Hepatocyte (in vitro differentiated cells): ENCODE measurements around the gene RSPRY1. TPM values are rescaled to one million over a fixed set of nuclear protein-coding genes. Genes with fewer than 3 reads are reported as not detected.

Experiments used
- DNase-seq: peaks from one replicate; pipeline ENCODE4 v3.0.0-alpha.2; 2016; ENCODE audit warnings: low spot score
- H2AFZ ChIP-seq: fragments of 200-600 bp; sonication (generic); 2 replicates; pipeline ENCODE4 v1.6.0; 2016; ENCODE audit warnings: antibody characterized with exemption, mild to moderate bottlenecking
- H3K27ac ChIP-seq: fragments of 200-600 bp; sonication (generic); 2 replicates; pipeline ENCODE4 v1.5.1; 2016; ENCODE audit warnings: mild to moderate bottlenecking
- H3K27me3 ChIP-seq: fragments of 200-600 bp; sonication (generic); 2 replicates; pipeline ENCODE4 v1.6.1; 2016
- H3K36me3 ChIP-seq: fragments of 200-600 bp; sonication (generic); replicated peaks from 2 replicates; pipeline ENCODE4 v1.5.1; 2016; ENCODE audit warnings: low read depth; ENCODE audit not compliant: insufficient read depth
- H3K4me1 ChIP-seq: fragments of 200-600 bp; sonication (generic); 2 replicates; pipeline ENCODE4 v1.5.1; 2016; ENCODE audit warnings: mild to moderate bottlenecking, moderate library complexity; ENCODE audit not compliant: insufficient read depth
- H3K4me2 ChIP-seq: fragments of 200-600 bp; sonication (generic); 2 replicates; pipeline ENCODE4 v1.6.0; 2016
- H3K4me3 ChIP-seq: fragments of 200-600 bp; sonication (generic); 2 replicates; pipeline ENCODE4 v1.5.1; 2016; ENCODE audit warnings: mild to moderate bottlenecking
- H3K79me2 ChIP-seq: fragments of 200-600 bp; sonication (generic); 2 replicates; pipeline ENCODE4 v1.6.0; 2017; ENCODE audit warnings: mild to moderate bottlenecking
- H3K9me2 ChIP-seq: fragments of 200-600 bp; sonication (generic); replicated peaks from 2 replicates; pipeline ENCODE4 v1.6.0; 2017; ENCODE audit warnings: mild to moderate bottlenecking; ENCODE audit not compliant: insufficient read depth
- H3K9me3 ChIP-seq: fragments of 200-600 bp; sonication (generic); 2 replicates; pipeline ENCODE4 v1.5.1; 2016; ENCODE audit warnings: low read depth, mild to moderate bottlenecking
- H4K20me1 ChIP-seq: fragments of 200-600 bp; sonication (generic); 2 replicates; pipeline ENCODE4 v1.6.0; 2016; ENCODE audit warnings: mild to moderate bottlenecking; ENCODE audit not compliant: insufficient read depth, poor library complexity, severe bottlenecking
- EZH2 ChIP-seq: fragments of 200-600 bp; sonication (generic); IDR thresholded peaks from 2 replicates; pipeline ENCODE4 v1.6.1; 2016; ENCODE audit warnings: antibody characterized with exemption, mild to moderate bottlenecking, borderline replicate concordance
- EZH2phosphoT487 ChIP-seq: fragments of 200-600 bp; sonication (generic); IDR thresholded peaks from one replicate; pipeline ENCODE4 v1.6.1; 2018; ENCODE audit warnings: antibody characterized with exemption, mild to moderate bottlenecking, low read depth, moderate library complexity; ENCODE audit not compliant: unreplicated experiment, severe bottlenecking
- WGBS: methylation state at CpG from one replicate; pipeline ENCODE4 v1.1.6; 2016; ENCODE audit warnings: low lambda C conversion rate; ENCODE audit errors: missing lambda C conversion rate; 5-methylcytosine and 5-hydroxymethylcytosine counted together
- polyA plus RNA-seq: library from polyadenylated mRNA; unstranded; fragments of >200 nt; fragmentation: Nextera tagmentation; extraction: Ambion mirVana; gene quantifications from 2 replicates; pipeline ENCODE4 v1.2.1, GENCODE V29; 2016
- total RNA-seq: library from RNA; depleted of rRNA; stranded (reverse); fragments of >200 nt; gene quantifications from 2 replicates; pipeline ENCODE4 v1.2.3, GENCODE V29; 2014
- TF ChIP-seq, protein P1 (sequence below): fragments of 200-600 bp; sonication (generic); IDR thresholded peaks from 2 replicates; pipeline ENCODE4 v1.5.1; 2016; ENCODE audit warnings: antibody characterized with exemption, mild to moderate bottlenecking; ENCODE audit not compliant: poor library complexity

Gene RSPRY1
- total and polyA plus RNA-seq, 2 experiments from 2014 or later: 42.3 to 57.5 TPM

DNA sequence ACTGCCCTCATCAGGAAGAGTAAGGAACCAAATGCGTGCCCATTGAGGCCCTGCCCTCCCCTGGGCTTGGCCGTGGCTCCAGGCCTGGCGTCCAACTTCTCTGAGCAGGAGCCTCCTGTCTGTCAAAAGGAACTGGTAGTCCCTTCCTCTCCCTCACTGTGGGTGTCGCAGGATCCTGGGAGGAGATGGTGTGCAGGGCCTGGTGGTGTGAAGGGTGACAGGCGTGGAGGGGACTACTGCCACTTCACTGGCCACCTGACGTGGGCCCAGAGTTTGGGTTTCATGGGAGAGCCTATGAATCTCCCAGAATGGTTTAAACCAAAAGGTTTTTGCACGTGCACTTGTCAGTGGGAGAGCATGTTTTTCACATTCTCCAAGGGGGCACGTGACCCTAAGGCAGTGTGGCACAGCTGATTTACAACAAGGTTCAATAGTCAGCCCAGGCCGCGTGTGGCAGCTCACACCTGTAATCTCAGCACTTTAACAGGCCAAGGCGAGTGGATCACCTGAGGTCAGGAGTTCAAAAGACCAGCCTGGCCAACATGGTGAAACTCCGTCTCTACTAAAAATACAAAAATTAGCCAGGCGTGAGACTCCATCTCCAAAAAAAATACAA is 71.4 kb downstream of the RSPRY1 start:
- Histone ChIP-seq H3K4me1 (peaks cover 8% of the 10 kb centered on the region), H3K27ac (no peak overlapping the region), H3K9me2 (no peaks in the 10 kb centered on the region), H3K4me2 (no peak overlapping the region), H3K79me2 (no peaks in the 10 kb centered on the region), H4K20me1 (no peaks in the 10 kb centered on the region), H3K9me3 (no peaks in the 10 kb centered on the region), H3K4me3 (no peak overlapping the region), H2AFZ (no peak overlapping the region), H3K36me3 (no peaks in the 10 kb centered on the region), H3K27me3 (no peaks in the 10 kb centered on the region)
- WGBS: 91% methylated on average over 13 of the region's 13 CpGs
- no peak for DNase-seq
- TF ChIP-seq EZH2 (no peak), EZH2phosphoT487 (no peak)
- TF ChIP-seq, protein P1, sequence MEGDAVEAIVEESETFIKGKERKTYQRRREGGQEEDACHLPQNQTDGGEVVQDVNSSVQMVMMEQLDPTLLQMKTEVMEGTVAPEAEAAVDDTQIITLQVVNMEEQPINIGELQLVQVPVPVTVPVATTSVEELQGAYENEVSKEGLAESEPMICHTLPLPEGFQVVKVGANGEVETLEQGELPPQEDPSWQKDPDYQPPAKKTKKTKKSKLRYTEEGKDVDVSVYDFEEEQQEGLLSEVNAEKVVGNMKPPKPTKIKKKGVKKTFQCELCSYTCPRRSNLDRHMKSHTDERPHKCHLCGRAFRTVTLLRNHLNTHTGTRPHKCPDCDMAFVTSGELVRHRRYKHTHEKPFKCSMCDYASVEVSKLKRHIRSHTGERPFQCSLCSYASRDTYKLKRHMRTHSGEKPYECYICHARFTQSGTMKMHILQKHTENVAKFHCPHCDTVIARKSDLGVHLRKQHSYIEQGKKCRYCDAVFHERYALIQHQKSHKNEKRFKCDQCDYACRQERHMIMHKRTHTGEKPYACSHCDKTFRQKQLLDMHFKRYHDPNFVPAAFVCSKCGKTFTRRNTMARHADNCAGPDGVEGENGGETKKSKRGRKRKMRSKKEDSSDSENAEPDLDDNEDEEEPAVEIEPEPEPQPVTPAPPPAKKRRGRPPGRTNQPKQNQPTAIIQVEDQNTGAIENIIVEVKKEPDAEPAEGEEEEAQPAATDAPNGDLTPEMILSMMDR: no peak

DNA sequence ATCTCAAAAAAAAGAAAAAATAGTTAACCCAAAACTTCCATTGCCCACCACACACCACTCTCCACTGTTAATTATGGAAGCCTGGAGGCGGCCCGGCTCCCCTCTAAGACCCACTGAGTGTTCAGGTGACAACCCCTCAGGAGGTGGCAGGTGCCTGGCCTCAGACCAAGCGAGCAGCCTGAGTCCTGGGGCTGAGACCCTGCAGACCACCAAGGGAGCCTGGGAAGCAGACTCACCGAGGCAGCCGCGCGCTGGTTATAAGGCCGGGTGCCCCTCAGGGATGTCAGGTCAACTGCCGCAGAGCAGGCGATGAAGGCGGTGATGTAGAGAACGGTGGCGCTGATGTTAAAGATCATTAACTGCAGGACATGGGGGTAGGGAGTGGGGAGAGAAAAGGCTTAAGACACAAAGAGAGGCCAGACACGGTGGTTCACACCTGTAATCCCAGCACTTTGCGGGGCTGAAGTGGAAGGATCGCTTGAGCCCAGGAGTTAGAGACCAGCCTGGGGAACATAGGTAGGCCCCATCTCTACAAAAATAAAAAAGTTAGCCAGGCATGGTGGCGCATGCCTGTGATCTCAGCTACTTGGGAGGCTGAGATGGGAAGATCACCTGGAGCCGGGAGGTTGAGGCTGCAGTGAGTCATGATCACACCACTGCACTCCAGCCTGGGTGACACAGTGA is 72.2 kb downstream of the RSPRY1 start:
- DNase-seq: no peak
- TF ChIP-seq, protein P1: no peak
- TF ChIP-seq EZH2 (no peak), EZH2phosphoT487 (no peak)
- H3K9me2 ChIP-seq: no peaks in the 10 kb centered on the region
- H3K36me3 ChIP-seq: no peaks in the 10 kb centered on the region
- H3K4me1 ChIP-seq: peaks cover 8% of the 10 kb centered on the region
- no peaks in the 10 kb centered on the region for H3K9me3 ChIP-seq
- H3K4me2 ChIP-seq: no peak overlapping the region
- no peaks in the 10 kb centered on the region for H3K27me3 ChIP-seq
- 94% methylated on average over 18 of the region's 18 CpGs for WGBS
- no peaks in the 10 kb centered on the region for H4K20me1 ChIP-seq
- H3K79me2 ChIP-seq: no peaks in the 10 kb centered on the region
- no peak overlapping the region for H3K4me3 ChIP-seq
- no peak overlapping the region for H2AFZ ChIP-seq
- H3K27ac ChIP-seq: no peak overlapping the region

- no peaks in the 10 kb centered on the region for H3K36me3 ChIP-seq
- H3K27ac ChIP-seq: no peak overlapping the region
- no peak overlapping the region for H2AFZ ChIP-seq
- no peak for DNase-seq
- no peaks in the 10 kb centered on the region for H3K27me3 ChIP-seq
- no peak overlapping the region for H3K4me3 ChIP-seq
- TF ChIP-seq, protein P1: no peak
- no peak for TF ChIP-seq EZH2phosphoT487
- TF ChIP-seq EZH2: no peak
- H3K9me3 ChIP-seq: no peaks in the 10 kb centered on the region
- H4K20me1 ChIP-seq: no peaks in the 10 kb centered on the region
- H3K4me1 ChIP-seq: peaks cover 8% of the 10 kb centered on the region
- WGBS: 69% methylated on average over 1 of the region's 1 CpG
- H3K4me2 ChIP-seq: no peak overlapping the region
- H3K9me2 ChIP-seq: no peaks in the 10 kb centered on the region
- no peaks in the 10 kb centered on the region for H3K79me2 ChIP-seq
Observed at GRCh38 chr16:57258910-57259475, 72.9 kb downstream of the RSPRY1 start.
